Measurements from ENCODE around the gene PAPPA.

Gene PAPPA

GRCh38 chr9:116370556-116370955, 217.0 kb downstream of the PAPPA start:
- H3K27ac ChIP-seq: no peak overlapping the region
- TF ChIP-seq CTCF (conservative IDR thresholded peaks at IDR 0.05): no peak
- TF ChIP-seq ZFX (IDR thresholded peaks at IDR 0.05): no peak

GRCh38 chr9:116372081-116372673, 218.6 kb downstream of the PAPPA start:
- no peak for TF ChIP-seq ZFX (IDR thresholded peaks at IDR 0.05)
- no peak for TF ChIP-seq CTCF (conservative IDR thresholded peaks at IDR 0.05)
- H3K27ac ChIP-seq: no peak overlapping the region

- no peak for TF ChIP-seq ZFX (IDR thresholded peaks at IDR 0.05)
- TF ChIP-seq CTCF (conservative IDR thresholded peaks at IDR 0.05): no peak
- H3K27ac ChIP-seq: no peak overlapping the region
These were observed 219.2 kb downstream of the PAPPA start for GRCh38 chr9:116372786-116373185.

GRCh38 chr9:116377179-116377798, 223.7 kb downstream of the PAPPA start:
- H3K27ac ChIP-seq: no peak overlapping the region
- TF ChIP-seq CTCF (conservative IDR thresholded peaks at IDR 0.05) (no peak), ZFX (IDR thresholded peaks at IDR 0.05) (no peak)

GRCh38 chr9:116378873-116379272, 225.3 kb downstream of the PAPPA start:
- H3K27ac ChIP-seq: no peak overlapping the region
- TF ChIP-seq ZFX (IDR thresholded peaks at IDR 0.05) (no peak), CTCF (conservative IDR thresholded peaks at IDR 0.05) (no peak)

- no peak for TF ChIP-seq CTCF (conservative IDR thresholded peaks at IDR 0.05)
- TF ChIP-seq ZFX (IDR thresholded peaks at IDR 0.05): no peak
- H3K27ac ChIP-seq: no peak overlapping the region
These were observed 226.2 kb downstream of the PAPPA start for GRCh38 chr9:116379821-116380220.

GRCh38 chr9:116380496-116380995, 227.0 kb downstream of the PAPPA start:
- no peak for TF ChIP-seq CTCF (conservative IDR thresholded peaks at IDR 0.05)
- no peak overlapping the region for H3K27ac ChIP-seq
